ENCODE measurements around the gene ERCC3. TPM values are rescaled to one million over a fixed set of nuclear protein-coding genes. Genes with fewer than 3 reads are reported as not detected.

Gene ERCC3
- polyA plus RNA-seq, 1 of the 3 experiments (the other 2 are of a cell fraction): 84.8 TPM

GRCh38 chr2:127220102-127220767 lies 73.7 kb downstream of the ERCC3 start, which contains the start of gene CYP27C1:
TSS of gene CYP27C1 (minus strand) at chr2:127220299. CDS start at chr2:127220270, 29 bp downstream.
- H3K36me3 ChIP-seq (replicated peaks in 1 of 2; ENCODE audit: control insufficient read depth in 1 of 2, insufficient read depth in 2 of 2, low read length in 1 of 2): no peaks in the 10 kb centered on the region
- ChIA-PET CTCF (interaction anchor here (0.8 to 1.1 kb wide), 2 partner anchors 23 to 105 kb away, joined by 3 to 4 read pairs; no protein-coding TSS in a partner anchor), POLR2A (no interaction called here)
- peaks cover 22% of the 10 kb centered on the region for H3K27me3 ChIP-seq (ENCODE audit: insufficient read depth)
- no peak within 1 kb of the TSS for H3K9ac ChIP-seq
- H4K20me1 ChIP-seq (ENCODE audit: insufficient read depth): no peaks in the 10 kb centered on the region
- no peaks in the 10 kb centered on the region for H3F3A ChIP-seq (replicated peaks; ENCODE audit: insufficient read depth)
- no peaks in the 10 kb centered on the region for H3K9me3 ChIP-seq
- H3K79me2 ChIP-seq (ENCODE audit: insufficient read depth): no peaks in the 10 kb centered on the region
- peak within 1 kb of the TSS; percentile 50 to 57 for H3K4me3 ChIP-seq (ENCODE audit: low read depth in 2 of 2, low read length in 1 of 2)
- H3K4me2 ChIP-seq: peak within 1 kb of the TSS; percentile 84
- H2AFZ ChIP-seq (ENCODE audit: low read depth): peak within 1 kb of the TSS; percentile 56; the same call in 1 of the 2 replicates
- H3K27ac ChIP-seq (ENCODE audit: low read depth in 2 of 2, low read length in 1 of 2): no peak within 1 kb of the TSS
- peaks cover 0 to 4% of the 10 kb centered on the region in 2 experiments; a peak in 1 of 4 replicates for H3K4me1 ChIP-seq (ENCODE audit: control insufficient read depth in 1 of 2, insufficient read depth in 2 of 2, low read depth in 1 of 2, low read length in 1 of 2)
- H3K9me2 ChIP-seq: no peaks in the 10 kb centered on the region
- 55% methylated on average over 6 of the region's 43 CpGs for WGBS (ENCODE audit: low lambda C conversion rate)
- TF ChIP-seq EZH2phosphoT487 (IDR thresholded peaks at IDR 0.05; ENCODE audit: borderline replicate concordance, low read depth): 0 out of 2 replicates have a peak, but pooled peaks have one; percentile 62
- TF ChIP-seq SIN3A (IDR thresholded peaks at IDR 0.05; ENCODE audit: borderline replicate concordance, low read depth, low read length): no peak
- TF ChIP-seq EP300 (IDR thresholded peaks at IDR 0.05; ENCODE audit: borderline replicate concordance in 1 of 2, low read depth in 1 of 2, low read length in 1 of 2): no peak
- TF ChIP-seq IRF3 (IDR thresholded peaks at IDR 0.05; ENCODE audit: low read depth, low read length): no peak
- TF ChIP-seq RXRA (IDR thresholded peaks at IDR 0.05; ENCODE audit: borderline replicate concordance, low read depth): no peak
- DNase-seq: peak; percentile 81

GRCh38 chr2:127219171-127220070 lies 74.5 kb downstream of the ERCC3 start:
- Histone ChIP-seq H3K9me2 (no peaks in the 10 kb centered on the region), H3K27me3 (ENCODE audit: insufficient read depth) (peaks cover 22% of the 10 kb centered on the region), H3K9me3 (no peaks in the 10 kb centered on the region), H3K79me2 (ENCODE audit: insufficient read depth) (no peaks in the 10 kb centered on the region), H4K20me1 (ENCODE audit: insufficient read depth) (no peaks in the 10 kb centered on the region), H3K4me2 (peak overlapping the region; percentile 84), H3K27ac (ENCODE audit: low read depth in 2 of 2, low read length in 1 of 2) (no peak overlapping the region), H3K4me3 (ENCODE audit: low read depth in 2 of 2, low read length in 1 of 2) (peak overlapping the region; percentile 50 to 57), H3K36me3 (replicated peaks in 1 of 2; ENCODE audit: control insufficient read depth in 1 of 2, insufficient read depth in 2 of 2, low read length in 1 of 2) (no peaks in the 10 kb centered on the region), H3K9ac (no peak overlapping the region), H2AFZ (ENCODE audit: low read depth) (peak overlapping the region; percentile 56; the same call in 1 of the 2 replicates), H3F3A (replicated peaks; ENCODE audit: insufficient read depth) (no peaks in the 10 kb centered on the region), H3K4me1 (ENCODE audit: control insufficient read depth in 1 of 2, insufficient read depth in 2 of 2, low read depth in 1 of 2, low read length in 1 of 2) (peaks cover 0 to 4% of the 10 kb centered on the region in 2 experiments; a peak in 1 of 4 replicates)
- ChIA-PET POLR2A (no interaction called here), CTCF (interaction anchor here (0.8 to 1.1 kb wide), 2 partner anchors 22 to 105 kb away, joined by 3 to 4 read pairs; no protein-coding TSS in a partner anchor)
- no peak for TF ChIP-seq FOSL2 (IDR thresholded peaks at IDR 0.05; ENCODE audit: borderline replicate concordance, low read depth)
- peak; percentile 82 for DNase-seq
- 2% methylated on average over 40 of the region's 71 CpGs for WGBS (ENCODE audit: low lambda C conversion rate)
